NT2/D1 (cell line): ENCODE results near the gene MPPED1.

Source experiments
- DNase-seq: peaks from one replicate; pipeline ENCODE4 v3.0.0-alpha.2; 2011; ENCODE audit warnings: low read depth, low spot score
- H3K27me3 ChIP-seq: 2 replicates; pipeline ENCODE4 v1.6.0; 2011; ENCODE audit warnings: mild to moderate bottlenecking; ENCODE audit not compliant: insufficient read length, insufficient read depth
- H3K36me3 ChIP-seq: 2 replicates; pipeline ENCODE4 v1.6.1; 2011; ENCODE audit warnings: mild to moderate bottlenecking, low read length, mixed read lengths; ENCODE audit not compliant: insufficient read depth, insufficient read length
- H3K4me1 ChIP-seq: 2 replicates; pipeline ENCODE4 v1.5.1; 2011; ENCODE audit not compliant: insufficient read depth, insufficient read length
- H3K4me3 ChIP-seq: 2 replicates; pipeline ENCODE4 v1.5.1; 2011; ENCODE audit warnings: low read depth; ENCODE audit not compliant: insufficient read length
- H3K9ac ChIP-seq: 2 replicates; pipeline ENCODE4 v1.6.0; 2011; ENCODE audit warnings: low read depth; ENCODE audit not compliant: insufficient read length
- H3K9me3 ChIP-seq: 2 replicates; pipeline ENCODE4 v1.5.1; 2011; ENCODE audit warnings: mild to moderate bottlenecking, low read length; ENCODE audit not compliant: insufficient read depth
- SUZ12 ChIP-seq: IDR thresholded peaks from 2 replicates; pipeline ENCODE4 v1.6.1; 2011; ENCODE audit not compliant: insufficient read length, insufficient read depth; ENCODE audit errors: extremely low read depth
- YY1 ChIP-seq: IDR thresholded peaks from 2 replicates; pipeline ENCODE4 v1.6.1; 2011; ENCODE audit not compliant: insufficient read length, insufficient read depth
- ZNF274 ChIP-seq: IDR thresholded peaks from 2 replicates; pipeline ENCODE4 v1.6.1; 2011; ENCODE audit warnings: mild to moderate bottlenecking, low read depth, low read length

MPPED1 gene

GRCh38 chr22:43500792-43501785, 89.3 kb downstream of the MPPED1 start:
- DNase-seq: no peak
- Histone ChIP-seq H3K9me3 (no peaks in the 10 kb centered on the region), H3K4me3 (no peak overlapping the region), H3K36me3 (no peaks in the 10 kb centered on the region), H3K27me3 (no peaks in the 10 kb centered on the region), H3K9ac (no peak overlapping the region), H3K4me1 (peaks cover under 1% of the 10 kb centered on the region)
- TF ChIP-seq SUZ12 (no peak), YY1 (no peak), ZNF274 (no peak)

GRCh38 chr22:43501878-43502277, 90.1 kb downstream of the MPPED1 start:
- Histone ChIP-seq H3K9me3 (no peaks in the 10 kb centered on the region), H3K36me3 (no peaks in the 10 kb centered on the region), H3K9ac (no peak overlapping the region), H3K4me3 (no peak overlapping the region), H3K4me1 (peaks cover 5% of the 10 kb centered on the region), H3K27me3 (no peaks in the 10 kb centered on the region)
- no peak for TF ChIP-seq YY1
- no peak for TF ChIP-seq ZNF274
- TF ChIP-seq SUZ12: no peak
- no peak for DNase-seq

GRCh38 chr22:43502306-43502874, 90.6 kb downstream of the MPPED1 start:
- no peak overlapping the region for H3K4me3 ChIP-seq
- no peaks in the 10 kb centered on the region for H3K27me3 ChIP-seq
- no peak for DNase-seq

GRCh38 chr22:43504068-43504467, 92.3 kb downstream of the MPPED1 start:
- no peak overlapping the region for H3K9ac ChIP-seq
- no peaks in the 10 kb centered on the region for H3K27me3 ChIP-seq
- TF ChIP-seq YY1 (no peak), ZNF274 (no peak), SUZ12 (no peak)
- DNase-seq: no peak
- no peak overlapping the region for H3K4me3 ChIP-seq
- no peaks in the 10 kb centered on the region for H3K36me3 ChIP-seq
- no peaks in the 10 kb centered on the region for H3K9me3 ChIP-seq
- peaks cover 5% of the 10 kb centered on the region for H3K4me1 ChIP-seq

More at GRCh38 chr22:43502306-43502874, 90.6 kb downstream of the MPPED1 start:
- no peak for TF ChIP-seq YY1
- TF ChIP-seq SUZ12: no peak
- no peaks in the 10 kb centered on the region for H3K36me3 ChIP-seq
- peaks cover 5% of the 10 kb centered on the region for H3K4me1 ChIP-seq
- no peak overlapping the region for H3K9ac ChIP-seq
- no peaks in the 10 kb centered on the region for H3K9me3 ChIP-seq

GRCh38 chr22:43504666-43505261, 93.0 kb downstream of the MPPED1 start:
- Histone ChIP-seq H3K9ac (no peak overlapping the region), H3K4me1 (peaks cover 5% of the 10 kb centered on the region), H3K4me3 (no peak overlapping the region), H3K36me3 (no peaks in the 10 kb centered on the region), H3K27me3 (no peaks in the 10 kb centered on the region), H3K9me3 (no peaks in the 10 kb centered on the region)
- DNase-seq: no peak
- TF ChIP-seq YY1: no peak
- TF ChIP-seq SUZ12: no peak
- no peak for TF ChIP-seq ZNF274

GRCh38 chr22:43505423-43505822, 93.6 kb downstream of the MPPED1 start:
- Histone ChIP-seq H3K4me3 (no peak overlapping the region), H3K4me1 (peaks cover 5% of the 10 kb centered on the region), H3K9me3 (no peaks in the 10 kb centered on the region), H3K36me3 (no peaks in the 10 kb centered on the region), H3K27me3 (no peaks in the 10 kb centered on the region), H3K9ac (no peak overlapping the region)
- no peak for TF ChIP-seq SUZ12
- no peak for TF ChIP-seq YY1
- no peak for TF ChIP-seq ZNF274
- no peak for DNase-seq

GRCh38 chr22:43505896-43506295, 94.1 kb downstream of the MPPED1 start:
- Histone ChIP-seq H3K36me3 (no peaks in the 10 kb centered on the region), H3K27me3 (no peaks in the 10 kb centered on the region), H3K4me1 (peaks cover 9% of the 10 kb centered on the region), H3K9ac (no peak overlapping the region), H3K9me3 (no peaks in the 10 kb centered on the region), H3K4me3 (no peak overlapping the region)
- no peak for TF ChIP-seq SUZ12
- no peak for TF ChIP-seq YY1
- TF ChIP-seq ZNF274: no peak
- no peak for DNase-seq
